Left colon (tissue), 2 donors: ENCODE measurements around the gene ASIP. TPM values are rescaled to one million over a fixed set of nuclear protein-coding genes. Genes with fewer than 3 reads are reported as not detected.
"Not testable (repeated sequence)": the region's sequence is repeated elsewhere in the genome, so short reads cannot be mapped to it uniquely, and the experiment has no call there.

Experiments
- ATAC-seq: fragments of 200-7000 bp; cut with Tn5 transposase; one replicate; pipeline ENCODE4 v1.9.1; 2020; ENCODE audit warnings: mild to moderate bottlenecking, moderate library complexity
- DNase-seq, 2 donors: peaks; one replicate each; pipeline ENCODE4 v3.0.0-alpha.2; 2020
- intact Hi-C, 2 donors: fragments of 100-400 bp; cut with DNase I in 1 of 2; cut with micrococcal nuclease in 1 of 2; formaldehyde crosslinking; loops; one replicate each; pipeline versions ENCODE4 v1.11.2 to v1.14.0; 2022; cut with DNase I, micrococcal nuclease
- total RNA-seq, 2 donors: library from RNA; stranded (reverse); fragmentation: NEBNext Ultra II Directional; extraction: Animal tissue kit (Norgen Biotek cat#: 25700); gene quantifications; one replicate each; pipeline ENCODE4 v1.2.1, GENCODE V29; 2021
- donor health status: DM: no; HTN: no; CAD: no.
- donor health status: DM: yes; HTN: yes; CAD: no.

The ASIP gene
- total RNA-seq, 2 donors from 2014 or later, result not detected

GRCh38 chr20:34269996-34270627, 28.9 kb downstream of the ASIP start:
- DNase-seq (no peak), ATAC-seq (no peak)
- intact Hi-C loops, result no loop called here

- ATAC-seq, result no peak
- DNase-seq, result no peak
- intact Hi-C loops, result no loop called here
These were observed 30.7 kb downstream of the ASIP start for GRCh38 chr20:34271956-34272355.

- ATAC-seq (no peak), DNase-seq (no peak)
- intact Hi-C loops, result no loop called here
These were observed 33.5 kb downstream of the ASIP start for GRCh38 chr20:34274694-34275093.

- intact Hi-C loops, result no loop called here
- DNase-seq (no peak), ATAC-seq (no peak)
These were observed 40.0 kb downstream of the ASIP start for GRCh38 chr20:34281177-34281576.

- ATAC-seq, result no peak
- intact Hi-C loops, result no loop called here
- no peak for DNase-seq
These were observed 40.8 kb downstream of the ASIP start for GRCh38 chr20:34282041-34282440.

- ATAC-seq, result no peak
- intact Hi-C loops, result no loop called here
- no peak for DNase-seq
These were observed 42.6 kb downstream of the ASIP start for GRCh38 chr20:34283844-34284243.

GRCh38 chr20:34285450-34285849, 44.2 kb downstream of the ASIP start:
- intact Hi-C loops, result no loop called here
- DNase-seq, result no peak

GRCh38 chr20:34287500-34287899, 46.3 kb downstream of the ASIP start:
- DNase-seq, intact Hi-C loops, ATAC-seq: not testable (repeated sequence)

More at GRCh38 chr20:34285450-34285849, 44.2 kb downstream of the ASIP start:
- ATAC-seq, result no peak

- ATAC-seq (no peak), DNase-seq (no peak)
- intact Hi-C loops, result no loop called here
These were observed 49.2 kb downstream of the ASIP start for GRCh38 chr20:34290471-34290870.

GRCh38 chr20:34292496-34292895, 51.3 kb downstream of the ASIP start:
- DNase-seq (no peak), ATAC-seq (no peak)
- intact Hi-C loops, result no loop called here

GRCh38 chr20:34293119-34293518, 51.9 kb downstream of the ASIP start:
- ATAC-seq, result no peak
- DNase-seq, result no peak
- intact Hi-C loops, result no loop called here

GRCh38 chr20:34293589-34293988, 52.4 kb downstream of the ASIP start:
- ATAC-seq (no peak), DNase-seq (no peak)
- intact Hi-C loops, result no loop called here

- intact Hi-C loops, result no loop called here
- DNase-seq, result no peak
- no peak for ATAC-seq
These were observed 53.3 kb downstream of the ASIP start for GRCh38 chr20:34294563-34294962.

- DNase-seq (no peak), ATAC-seq (no peak)
- intact Hi-C loops, result no loop called here
These were observed 54.1 kb downstream of the ASIP start for GRCh38 chr20:34295284-34295683.

- intact Hi-C loops, result no loop called here
- ATAC-seq, result no peak
- no peak for DNase-seq
These were observed 55.2 kb downstream of the ASIP start for GRCh38 chr20:34296468-34296867.

GRCh38 chr20:34298294-34298784, 57.1 kb downstream of the ASIP start:
- ATAC-seq, DNase-seq, intact Hi-C loops: not testable (repeated sequence)

GRCh38 chr20:34299556-34300255, 58.5 kb downstream of the ASIP start:
- intact Hi-C loops, result no loop called here
- DNase-seq, result no peak
- no peak for ATAC-seq

GRCh38 chr20:34300256-34300806, 59.1 kb downstream of the ASIP start:
- intact Hi-C loops, result no loop called here
- DNase-seq (no peak), ATAC-seq (no peak)

- intact Hi-C loops, result no loop called here
- ATAC-seq (no peak), DNase-seq (no peak)
These were observed 59.8 kb downstream of the ASIP start for GRCh38 chr20:34300809-34301586.
